GM12873 (cell line): ENCODE data around the gene MIA.

Source experiments
- TF ChIP-seq, protein P1 (sequence below): IDR thresholded peaks from 2 replicates; pipeline ENCODE4 v1.5.1; 2012; ENCODE audit warnings: low read depth, mild to moderate bottlenecking, moderate library complexity, low read length, control low read depth; ENCODE audit not compliant: insufficient read depth; ENCODE audit errors: missing control alignments

MIA gene

GRCh38 chr19:40752257-40752781 is 23.0 kb upstream of the MIA start:
- TF ChIP-seq, protein P1, sequence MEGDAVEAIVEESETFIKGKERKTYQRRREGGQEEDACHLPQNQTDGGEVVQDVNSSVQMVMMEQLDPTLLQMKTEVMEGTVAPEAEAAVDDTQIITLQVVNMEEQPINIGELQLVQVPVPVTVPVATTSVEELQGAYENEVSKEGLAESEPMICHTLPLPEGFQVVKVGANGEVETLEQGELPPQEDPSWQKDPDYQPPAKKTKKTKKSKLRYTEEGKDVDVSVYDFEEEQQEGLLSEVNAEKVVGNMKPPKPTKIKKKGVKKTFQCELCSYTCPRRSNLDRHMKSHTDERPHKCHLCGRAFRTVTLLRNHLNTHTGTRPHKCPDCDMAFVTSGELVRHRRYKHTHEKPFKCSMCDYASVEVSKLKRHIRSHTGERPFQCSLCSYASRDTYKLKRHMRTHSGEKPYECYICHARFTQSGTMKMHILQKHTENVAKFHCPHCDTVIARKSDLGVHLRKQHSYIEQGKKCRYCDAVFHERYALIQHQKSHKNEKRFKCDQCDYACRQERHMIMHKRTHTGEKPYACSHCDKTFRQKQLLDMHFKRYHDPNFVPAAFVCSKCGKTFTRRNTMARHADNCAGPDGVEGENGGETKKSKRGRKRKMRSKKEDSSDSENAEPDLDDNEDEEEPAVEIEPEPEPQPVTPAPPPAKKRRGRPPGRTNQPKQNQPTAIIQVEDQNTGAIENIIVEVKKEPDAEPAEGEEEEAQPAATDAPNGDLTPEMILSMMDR, result no peak

GRCh38 chr19:40754611-40755247 is 20.6 kb upstream of the MIA start:
- TF ChIP-seq, protein P1, result no peak

DNA sequence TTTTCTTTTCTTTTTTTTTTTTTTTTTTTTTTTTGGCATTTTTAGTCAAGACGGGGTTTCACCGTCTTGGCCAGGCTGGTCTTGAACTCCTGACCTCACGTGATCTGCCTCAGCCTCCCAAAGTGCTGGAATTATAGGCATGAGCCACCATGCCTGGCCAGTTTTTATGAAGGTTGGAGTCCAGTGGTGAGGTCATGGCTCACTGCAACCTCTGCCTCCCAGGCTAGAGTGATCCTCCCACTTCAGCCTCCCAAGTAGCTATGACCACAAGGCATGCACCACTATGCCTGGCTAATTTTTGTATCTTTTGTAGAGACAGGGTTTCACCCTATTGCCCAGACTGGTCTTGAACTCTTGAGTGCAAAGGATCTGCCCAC is 20.1 kb upstream of the MIA start:
- TF ChIP-seq, protein P1, result no peak

DNA sequence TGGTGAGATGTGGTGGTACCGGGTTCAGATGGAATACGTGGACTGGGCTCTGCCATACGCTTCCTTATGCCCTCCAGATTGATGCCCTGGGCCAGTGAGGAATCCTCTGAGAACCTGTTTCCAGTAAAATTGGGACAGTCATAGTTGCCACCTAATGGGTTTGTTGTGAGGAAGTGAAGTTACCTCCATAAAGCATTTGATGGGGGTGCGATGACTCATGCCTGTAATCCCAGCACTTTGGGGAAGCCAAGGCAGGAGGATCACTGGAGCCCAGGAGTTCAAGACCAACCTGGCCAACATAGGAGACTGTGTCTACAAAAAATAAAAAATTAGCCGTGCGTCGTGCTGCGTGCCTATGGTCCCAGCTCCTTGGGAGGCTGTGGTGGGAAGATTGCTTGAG is 19.5 kb upstream of the MIA start:
- TF ChIP-seq, protein P1, result no peak

DNA sequence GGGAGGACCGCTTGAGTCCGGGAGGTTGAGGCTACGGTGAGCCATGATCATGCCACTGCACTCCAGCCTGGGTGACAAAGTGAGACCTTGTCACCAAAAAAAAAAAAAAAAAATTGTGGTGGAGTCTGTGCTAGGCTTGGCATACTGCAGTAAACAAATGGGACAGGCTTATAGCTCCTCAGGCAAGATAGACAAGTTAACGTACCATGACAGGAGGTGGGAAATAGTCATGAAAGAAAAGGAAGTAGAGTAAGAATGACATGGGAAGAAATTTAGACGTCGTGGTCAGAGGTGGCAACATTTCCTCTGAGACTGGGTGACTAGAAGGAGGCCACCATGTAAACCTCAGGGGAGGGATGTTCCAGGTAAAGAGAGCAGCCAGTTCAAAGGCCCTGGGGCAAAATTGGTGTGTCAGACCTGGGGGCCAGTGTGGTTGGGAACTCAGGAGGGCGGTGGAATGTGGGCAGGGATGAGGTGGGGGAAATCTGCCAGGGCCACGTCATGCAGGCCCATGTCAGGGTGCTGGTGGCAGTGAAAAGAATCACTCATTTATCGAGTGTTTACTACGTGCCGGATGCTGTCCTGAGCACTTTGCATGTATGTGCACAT is 18.7 kb upstream of the MIA start:
- TF ChIP-seq, protein P1, result no peak

GRCh38 chr19:40758491-40758890 is 16.8 kb upstream of the MIA start:
- TF ChIP-seq, protein P1, result no peak

- TF ChIP-seq, protein P1, result no peak
Observed at GRCh38 chr19:40759352-40759751, 16.0 kb upstream of the MIA start.
